VCaP (cell line): Measurements from ENCODE around the gene CECR2.
A peak's percentile ranks its signal among the peaks of the same experiment; 100 is the strongest.

Source experiments
- H3K27ac ChIP-seq: fragments of 450-650 bp; 2 replicates; pipeline ENCODE4 v1.5.1; 2017
- TF ChIP-seq, protein P1 (sequence below): fragments of 450-650 bp; conservative IDR thresholded peaks from 2 replicates; pipeline ENCODE4 v1.5.1; 2017; ENCODE audit warnings: mild to moderate bottlenecking, moderate library complexity

CECR2 gene

DNA sequence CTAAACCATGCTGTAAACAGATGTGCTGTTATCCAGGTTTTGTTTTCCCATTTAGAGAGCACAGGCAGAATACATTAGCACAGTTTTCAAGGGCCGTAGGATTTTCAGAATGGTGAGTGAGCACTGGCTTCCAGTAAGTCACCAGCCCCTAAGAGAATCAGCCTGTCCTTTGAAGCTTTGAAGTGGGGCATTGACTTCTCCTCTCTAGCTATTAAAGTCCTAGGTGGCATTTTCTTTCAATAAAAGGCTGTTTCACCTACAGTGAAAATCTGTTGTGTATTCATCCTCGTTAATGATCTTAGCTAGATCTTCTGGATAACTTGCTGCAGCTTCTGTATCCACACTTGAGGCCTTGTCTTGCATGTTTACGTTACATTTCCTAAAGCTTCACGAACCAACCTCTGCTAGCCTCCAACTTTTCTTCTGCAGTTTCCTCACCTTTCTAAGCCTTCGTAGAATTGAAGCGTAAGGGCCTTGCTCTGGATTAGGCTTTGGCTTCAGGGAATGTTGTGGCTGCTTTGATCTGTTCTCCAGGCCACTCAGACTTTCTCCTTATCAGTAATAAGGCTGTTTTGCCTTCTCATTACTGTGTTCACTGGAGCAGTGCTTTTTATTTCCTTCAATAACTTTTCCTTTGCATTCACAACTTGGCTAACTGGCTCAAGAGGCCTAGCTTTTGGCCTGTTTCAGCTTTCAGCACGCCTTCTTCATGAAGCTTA lies 15.5 kb downstream of the CECR2 start:
- H3K27ac ChIP-seq: peak overlapping the region; percentile 4; the same call in 1 of the 2 replicates
- TF ChIP-seq, protein P1, sequence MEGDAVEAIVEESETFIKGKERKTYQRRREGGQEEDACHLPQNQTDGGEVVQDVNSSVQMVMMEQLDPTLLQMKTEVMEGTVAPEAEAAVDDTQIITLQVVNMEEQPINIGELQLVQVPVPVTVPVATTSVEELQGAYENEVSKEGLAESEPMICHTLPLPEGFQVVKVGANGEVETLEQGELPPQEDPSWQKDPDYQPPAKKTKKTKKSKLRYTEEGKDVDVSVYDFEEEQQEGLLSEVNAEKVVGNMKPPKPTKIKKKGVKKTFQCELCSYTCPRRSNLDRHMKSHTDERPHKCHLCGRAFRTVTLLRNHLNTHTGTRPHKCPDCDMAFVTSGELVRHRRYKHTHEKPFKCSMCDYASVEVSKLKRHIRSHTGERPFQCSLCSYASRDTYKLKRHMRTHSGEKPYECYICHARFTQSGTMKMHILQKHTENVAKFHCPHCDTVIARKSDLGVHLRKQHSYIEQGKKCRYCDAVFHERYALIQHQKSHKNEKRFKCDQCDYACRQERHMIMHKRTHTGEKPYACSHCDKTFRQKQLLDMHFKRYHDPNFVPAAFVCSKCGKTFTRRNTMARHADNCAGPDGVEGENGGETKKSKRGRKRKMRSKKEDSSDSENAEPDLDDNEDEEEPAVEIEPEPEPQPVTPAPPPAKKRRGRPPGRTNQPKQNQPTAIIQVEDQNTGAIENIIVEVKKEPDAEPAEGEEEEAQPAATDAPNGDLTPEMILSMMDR: no peak

DNA sequence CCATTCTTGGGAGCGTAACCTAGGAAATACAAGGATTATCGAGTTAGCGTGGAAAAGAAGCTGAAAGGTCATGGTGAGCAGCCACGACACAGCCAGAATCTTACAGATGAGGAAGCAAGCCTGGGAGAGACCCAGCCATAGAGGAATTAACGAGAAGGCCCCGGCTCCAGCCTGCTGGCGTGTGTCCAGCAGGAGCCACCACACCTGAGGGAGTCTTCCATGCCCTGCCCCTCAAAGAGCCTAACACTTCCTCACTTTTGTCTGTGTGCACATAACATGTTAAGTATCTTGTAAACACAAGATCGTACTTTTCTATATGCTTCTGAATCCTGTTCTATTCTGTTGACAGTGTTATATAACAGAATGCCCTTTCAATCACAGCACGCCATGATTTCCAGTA lies 18.1 kb downstream of the CECR2 start:
- peak overlapping the region; percentile 38 for H3K27ac ChIP-seq
- TF ChIP-seq, protein P1: no peak

DNA sequence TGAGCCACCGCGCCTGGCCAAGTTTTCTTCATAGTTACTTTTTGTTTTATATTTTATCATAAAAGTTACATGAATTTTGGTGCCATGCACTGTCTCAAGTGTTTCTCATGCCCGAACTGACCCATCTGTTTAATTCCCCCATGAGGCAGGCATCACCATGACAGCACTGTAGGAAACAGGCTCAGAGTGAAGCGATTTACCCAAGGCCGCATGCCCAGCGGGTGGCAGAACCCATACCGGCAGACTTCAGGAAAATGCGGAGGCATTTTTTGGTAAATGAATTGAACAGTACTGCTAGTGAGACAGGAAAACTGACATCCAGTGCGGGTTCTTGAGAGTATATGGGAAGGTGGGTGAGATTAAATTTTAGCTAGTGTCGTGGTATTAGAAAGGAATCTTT lies 19.0 kb downstream of the CECR2 start:
- TF ChIP-seq, protein P1: no peak
- no peak overlapping the region; the same call in 1 of the 2 replicates for H3K27ac ChIP-seq

DNA sequence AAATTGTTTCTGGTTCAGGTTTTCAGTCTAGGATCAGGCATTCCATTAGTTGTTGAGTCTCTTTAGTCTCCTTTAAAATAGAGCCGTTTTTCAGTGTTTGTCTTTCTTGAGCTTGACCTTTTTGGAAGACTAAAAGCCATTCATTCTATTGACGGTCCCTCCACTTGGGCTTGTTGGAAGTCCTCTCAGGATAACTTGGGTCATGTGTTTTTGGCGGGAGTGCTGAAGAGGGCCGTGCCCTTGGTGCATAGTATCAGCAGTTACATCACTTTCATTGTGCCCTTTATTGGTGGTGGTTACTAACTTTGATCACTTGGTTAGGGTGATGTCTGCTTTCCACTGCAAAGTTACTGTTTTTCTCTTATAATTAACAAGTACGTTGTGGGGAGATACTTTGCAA lies 20.8 kb downstream of the CECR2 start:
- TF ChIP-seq, protein P1: no peak

DNA sequence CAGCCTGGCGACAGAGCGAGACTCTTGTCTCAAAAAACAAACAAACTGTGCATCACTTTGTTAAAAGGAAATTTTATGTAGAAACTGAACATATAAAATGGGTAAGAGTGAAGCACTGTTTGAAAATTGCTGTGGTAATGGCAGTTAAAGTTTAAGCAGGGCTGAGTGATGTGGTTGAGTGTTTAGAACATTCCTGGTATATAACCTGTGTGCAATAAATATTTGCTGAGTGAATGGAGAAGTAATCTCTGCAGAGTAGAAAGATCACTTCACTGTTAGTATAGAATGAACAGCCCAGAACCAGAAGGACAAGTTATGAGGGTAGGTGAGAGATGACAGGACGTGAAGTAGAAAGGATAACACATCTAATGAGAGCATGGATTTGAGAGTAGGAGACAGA lies 27.3 kb downstream of the CECR2 start:
- H3K27ac ChIP-seq: peak overlapping the region; percentile 40
- TF ChIP-seq, protein P1: no peak

More for the DNA sequence above, 20.8 kb downstream of the CECR2 start:
- no peak overlapping the region for H3K27ac ChIP-seq

DNA sequence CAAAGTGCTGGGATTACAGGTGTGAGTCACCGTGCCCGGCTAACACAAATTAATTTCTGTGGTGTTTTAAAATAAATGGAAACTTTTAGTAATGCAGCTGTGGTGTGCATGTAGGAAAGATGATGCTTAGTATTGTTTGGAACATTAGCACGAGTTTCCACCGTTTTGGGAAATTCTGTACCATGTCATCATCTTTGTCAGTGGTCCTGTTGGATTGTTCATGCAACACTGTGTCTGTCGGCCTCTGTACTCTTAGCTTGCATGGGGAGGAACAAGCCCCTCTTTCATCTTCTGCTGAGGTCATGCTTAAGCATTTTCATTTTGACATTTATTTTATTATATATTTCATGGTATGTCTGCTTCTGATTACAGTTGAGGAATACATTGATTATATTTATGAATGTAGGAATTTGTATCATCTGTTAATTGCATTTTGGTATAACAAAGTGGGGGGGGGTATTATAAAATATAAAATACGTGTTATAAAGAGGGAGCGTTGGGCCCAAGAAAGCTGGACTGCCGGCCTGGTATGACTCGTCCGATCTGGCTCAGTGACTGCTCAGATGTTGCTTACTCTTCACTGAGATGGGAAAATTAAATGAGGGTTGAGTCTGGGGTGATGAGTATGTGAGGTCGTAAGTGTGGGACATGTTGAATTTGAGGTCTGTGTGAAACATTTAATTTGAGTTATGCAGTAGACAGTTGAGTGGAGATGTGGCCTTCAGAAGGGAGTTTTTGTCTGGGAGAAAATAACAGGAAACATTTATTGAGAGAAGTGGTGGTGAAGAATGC lies 28.7 kb downstream of the CECR2 start:
- no peak overlapping the region for H3K27ac ChIP-seq
- TF ChIP-seq, protein P1: no peak

DNA sequence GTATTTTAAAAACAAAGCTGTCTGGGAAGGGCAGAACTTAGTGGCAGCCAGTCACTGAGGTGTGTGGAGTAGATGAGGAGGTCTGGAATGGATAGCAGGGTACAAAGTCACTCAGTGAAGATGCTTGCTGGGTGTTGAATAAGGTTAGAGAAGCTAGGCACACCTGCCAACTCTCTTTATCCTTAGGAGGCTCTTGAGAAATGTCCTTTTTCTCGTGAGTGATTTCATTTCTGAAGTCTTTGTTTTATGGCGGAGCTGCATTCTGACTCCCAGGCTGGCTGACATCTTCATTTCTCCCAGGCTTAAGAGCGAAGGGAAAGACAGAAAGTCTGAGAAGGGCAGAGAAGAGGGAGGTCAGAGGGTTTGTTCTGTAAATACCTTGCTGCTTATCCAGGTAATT lies 31.0 kb downstream of the CECR2 start:
- H3K27ac ChIP-seq: peak overlapping the region; percentile 51
- TF ChIP-seq, protein P1: no peak
